Fibroblast of lung (primary cell): ENCODE measurements around the gene GPR157. TPM values are rescaled to one million over a fixed set of nuclear protein-coding genes. Genes with fewer than 3 reads are reported as not detected.

Experiments used
- DNase-seq, 2 donors: peaks; one replicate each; pipeline versions ENCODE4 v3.0.0 to v3.0.0-alpha.2; 2010; ENCODE audit warnings: low read depth in 2 of 2
- H2AFZ ChIP-seq: 2 replicates; pipeline ENCODE4 v1.5.1; 2012; ENCODE audit warnings: low read length, control low read depth, inconsistent platforms
- H3K27ac ChIP-seq: 2 replicates; pipeline ENCODE4 v1.5.1; 2011; ENCODE audit warnings: low read length, control low read depth; ENCODE audit not compliant: insufficient read depth
- H3K27me3 ChIP-seq: 2 replicates; pipeline ENCODE4 v1.5.1; 2011; ENCODE audit warnings: mild to moderate bottlenecking, low read length; ENCODE audit not compliant: control insufficient read depth, insufficient read depth
- H3K36me3 ChIP-seq: 2 replicates; pipeline ENCODE4 v1.5.1; 2011; ENCODE audit warnings: low read length; ENCODE audit not compliant: control insufficient read depth, insufficient read depth
- H3K4me1 ChIP-seq: 2 replicates; pipeline ENCODE4 v1.5.1; 2011; ENCODE audit warnings: low read length; ENCODE audit not compliant: control insufficient read depth, insufficient read depth; ENCODE audit errors: extremely low read depth
- H3K4me2 ChIP-seq: 2 replicates; pipeline ENCODE4 v1.5.1; 2011; ENCODE audit warnings: low read length, control low read depth; ENCODE audit not compliant: insufficient read depth; ENCODE audit errors: extremely low read depth
- H3K4me3 ChIP-seq, 4 experiments: fragments of 200-600 bp in 1 of 4; sonication (generic) in 1 of 4; replicated peaks in 1 of 4; 2 replicates each; pipeline ENCODE4 v1.5.1; 2011 to 2016; ENCODE audit warnings: low read length in 4 of 4, low read depth in 3 of 4, mild to moderate bottlenecking in 3 of 4, control low read depth in 2 of 4, inconsistent platforms in 1 of 4, mixed read lengths in 1 of 4; ENCODE audit not compliant: insufficient read depth in 1 of 4; ENCODE audit errors: control extremely low read depth in 1 of 4
- H3K79me2 ChIP-seq: 2 replicates; pipeline ENCODE4 v1.5.1; 2012; ENCODE audit warnings: mild to moderate bottlenecking, low read length, inconsistent platforms; ENCODE audit not compliant: control insufficient read depth, insufficient read depth
- H3K9ac ChIP-seq: 2 replicates; pipeline ENCODE4 v1.5.1; 2011; ENCODE audit warnings: mild to moderate bottlenecking, low read length, control low read depth; ENCODE audit not compliant: insufficient read depth
- H3K9me3 ChIP-seq: 2 replicates; pipeline ENCODE4 v1.5.1; 2012; ENCODE audit warnings: low read depth, low read length; ENCODE audit not compliant: control insufficient read depth, insufficient read depth
- H4K20me1 ChIP-seq: 2 replicates; pipeline ENCODE4 v1.5.1; 2011; ENCODE audit warnings: low read length; ENCODE audit not compliant: control insufficient read depth, insufficient read depth; ENCODE audit errors: extremely low read depth
- CTCF ChIP-seq, 2 donors: IDR thresholded peaks in 1 of 2; conservative IDR thresholded peaks in 1 of 2; 1 replicate in 1 of 2; 2 replicates in 1 of 2; pipeline ENCODE4 v1.5.1; 2011 to 2012; ENCODE audit warnings: low read length in 2 of 2, control low read depth in 1 of 2, inconsistent platforms in 1 of 2, low read depth in 1 of 2, mild to moderate bottlenecking in 1 of 2
- EZH2 ChIP-seq: IDR thresholded peaks from 2 replicates; pipeline ENCODE4 v1.5.1; 2012; ENCODE audit warnings: low read length, control low read depth, mild to moderate bottlenecking; ENCODE audit errors: missing control alignments
- polyA plus RNA-seq, 2 donors: library from polyadenylated mRNA; depleted of rRNA in 1 of 2; stranded (reverse) in 1 of 2; unstranded in 1 of 2; fragments of >200 nt; gene quantifications; 2 replicates each; pipeline ENCODE4 v1.2.1, GENCODE V29; 2011 to 2012; ENCODE audit warnings: missing spikeins in 1 of 2
- total RNA-seq: library from RNA; depleted of rRNA; stranded (reverse); fragments of >200 nt; gene quantifications from 2 replicates; pipeline ENCODE4 v1.2.1, GENCODE V29; 2014

The GPR157 gene
- total and polyA plus RNA-seq, 2 donors (not counting 1 experiment from before 2014, with no cell fraction given): 0.82 to 3.1 TPM

GRCh38 chr1:9079988-9080704 lies 48.8 kb downstream of the GPR157 start:
- Histone ChIP-seq H3K4me2 (no peak overlapping the region), H3K27me3 (no peaks in the 10 kb centered on the region), H3K4me3 (no peak overlapping the region), H3K4me1 (no peaks in the 10 kb centered on the region), H3K79me2 (no peaks in the 10 kb centered on the region), H3K9ac (no peak overlapping the region), H3K27ac (no peak overlapping the region), H2AFZ (no peak overlapping the region), H3K9me3 (no peaks in the 10 kb centered on the region), H3K36me3 (no peaks in the 10 kb centered on the region), H4K20me1 (no peaks in the 10 kb centered on the region)
- TF ChIP-seq EZH2 (no peak), CTCF (conservative IDR thresholded peaks at IDR 0.05 in 1 of 2, IDR thresholded peaks at IDR 0.05 in 1 of 2; ENCODE audit: low read depth in 1 of 2, low read length in 2 of 2) (no peak)
- DNase-seq: no peak

- H3K36me3 ChIP-seq: no peaks in the 10 kb centered on the region
- H3K9ac ChIP-seq: no peak overlapping the region
- no peaks in the 10 kb centered on the region for H3K79me2 ChIP-seq
- no peaks in the 10 kb centered on the region for H3K9me3 ChIP-seq
- H3K4me2 ChIP-seq: no peak overlapping the region
- H4K20me1 ChIP-seq: no peaks in the 10 kb centered on the region
- no peak overlapping the region for H3K27ac ChIP-seq
- H3K4me1 ChIP-seq: no peaks in the 10 kb centered on the region
- no peak overlapping the region for H3K4me3 ChIP-seq
- no peak overlapping the region for H2AFZ ChIP-seq
- H3K27me3 ChIP-seq: peaks cover 3% of the 10 kb centered on the region
- DNase-seq: peak in 1 of 2 donors; percentile 49
- no peak for TF ChIP-seq CTCF (conservative IDR thresholded peaks at IDR 0.05 in 1 of 2, IDR thresholded peaks at IDR 0.05 in 1 of 2; ENCODE audit: low read depth in 1 of 2, low read length in 2 of 2)
- TF ChIP-seq EZH2: no peak
Observed at GRCh38 chr1:9078752-9079500, 50.0 kb downstream of the GPR157 start.

- Histone ChIP-seq H3K36me3 (no peaks in the 10 kb centered on the region), H3K4me2 (peak overlapping the region; percentile 13), H3K4me3 (no peak overlapping the region), H3K27me3 (peaks cover 3% of the 10 kb centered on the region), H3K79me2 (no peaks in the 10 kb centered on the region), H2AFZ (no peak overlapping the region), H3K27ac (no peak overlapping the region), H3K9ac (no peak overlapping the region), H4K20me1 (no peaks in the 10 kb centered on the region), H3K4me1 (no peaks in the 10 kb centered on the region), H3K9me3 (no peaks in the 10 kb centered on the region)
- TF ChIP-seq CTCF (conservative IDR thresholded peaks at IDR 0.05 in 1 of 2, IDR thresholded peaks at IDR 0.05 in 1 of 2; ENCODE audit: low read depth in 1 of 2, low read length in 2 of 2) (no peak), EZH2 (no peak)
- DNase-seq: peak; percentile 42 to 94
Observed at GRCh38 chr1:9078015-9078751, 50.7 kb downstream of the GPR157 start.
